Loucy (cell line): ENCODE results near the gene ZNF417.
"Not testable (repeated sequence)": the region's sequence is repeated elsewhere in the genome, so short reads cannot be mapped to it uniquely, and the experiment has no call there.

Source experiments
- H2AFZ ChIP-seq: fragments of 200-600 bp; sonication (generic); 2 replicates; pipeline ENCODE4 v1.6.0; 2016; ENCODE audit warnings: antibody characterized with exemption, mild to moderate bottlenecking, low read length, moderate library complexity
- H3F3A ChIP-seq: fragments of 200-600 bp; 2 replicates; pipeline ENCODE4 v1.6.0; 2016; ENCODE audit warnings: antibody characterized with exemption, low read depth, mild to moderate bottlenecking
- H3K27me3 ChIP-seq: fragments of 200-600 bp; sonication (generic); 2 replicates; pipeline ENCODE4 v1.6.1; 2014; ENCODE audit warnings: low read length, mild to moderate bottlenecking; ENCODE audit not compliant: insufficient read depth, poor library complexity, severe bottlenecking
- H3K36me3 ChIP-seq: fragments of 200-600 bp; sonication (generic); 2 replicates; pipeline ENCODE4 v1.6.1; 2016; ENCODE audit warnings: low read length; ENCODE audit not compliant: insufficient read depth
- H3K4me1 ChIP-seq: fragments of 200-600 bp; sonication (generic); 2 replicates; pipeline ENCODE4 v1.5.1; 2014; ENCODE audit warnings: low read length, mild to moderate bottlenecking; ENCODE audit not compliant: insufficient read depth, poor library complexity, severe bottlenecking
- H3K4me2 ChIP-seq: fragments of 200-600 bp; sonication (generic); 2 replicates; pipeline ENCODE4 v1.6.0; 2014; ENCODE audit warnings: antibody characterized with exemption, low read length, low read depth, mild to moderate bottlenecking; ENCODE audit not compliant: poor library complexity, severe bottlenecking
- H3K4me3 ChIP-seq: fragments of 200-600 bp; sonication (generic); 2 replicates; pipeline ENCODE4 v1.5.1; 2014; ENCODE audit warnings: low read length, mild to moderate bottlenecking, mixed read lengths; ENCODE audit not compliant: poor library complexity, severe bottlenecking
- H3K79me2 ChIP-seq: fragments of 200-600 bp; sonication (generic); 2 replicates; pipeline ENCODE4 v1.6.1; 2014; ENCODE audit warnings: low read length; ENCODE audit not compliant: insufficient read depth
- H3K9ac ChIP-seq: fragments of 200-600 bp; sonication (generic); 2 replicates; pipeline ENCODE4 v1.6.0; 2014; ENCODE audit warnings: mild to moderate bottlenecking, low read depth, low read length, moderate library complexity; ENCODE audit not compliant: poor library complexity, severe bottlenecking
- H3K9me2 ChIP-seq: fragments of 200-600 bp; sonication (generic); replicated peaks from 2 replicates; pipeline ENCODE4 v1.6.1; 2016; ENCODE audit warnings: low read depth, low read length, mixed read lengths
- H3K9me3 ChIP-seq: fragments of 200-600 bp; sonication (generic); 2 replicates; pipeline ENCODE4 v1.6.1; 2014; ENCODE audit warnings: mild to moderate bottlenecking, antibody characterized with exemption, low read length, low read depth; ENCODE audit not compliant: insufficient read depth
- H4K20me1 ChIP-seq: fragments of 200-600 bp; sonication (generic); 2 replicates; pipeline ENCODE4 v1.6.0; 2014; ENCODE audit warnings: antibody characterized with exemption, low read length, mild to moderate bottlenecking; ENCODE audit not compliant: insufficient read depth, poor library complexity, severe bottlenecking
- CTCF ChIP-seq: fragments of 200-600 bp; sonication (generic); conservative IDR thresholded peaks from 2 replicates; pipeline ENCODE4 v1.5.1; 2014; ENCODE audit warnings: mild to moderate bottlenecking, antibody characterized with exemption, low read length
- EZH2phosphoT487 ChIP-seq: fragments of 200-600 bp; IDR thresholded peaks from 2 replicates; pipeline ENCODE4 v1.6.1; 2018; ENCODE audit warnings: antibody characterized with exemption, mild to moderate bottlenecking, moderate library complexity, borderline replicate concordance

The ZNF417 gene

GRCh38 chr19:57886046-57886445 is 30.3 kb downstream of the ZNF417 start:
- Histone ChIP-seq H3F3A (no peaks in the 10 kb centered on the region), H3K9ac (no peak overlapping the region), H3K36me3 (no peaks in the 10 kb centered on the region), H3K27me3 (no peaks in the 10 kb centered on the region), H2AFZ (no peak overlapping the region), H3K4me2 (peak overlapping the region; percentile 91), H3K4me3 (peak overlapping the region; percentile 52), H3K9me2 (no peaks in the 10 kb centered on the region), H4K20me1 (peaks cover 14% of the 10 kb centered on the region), H3K79me2 (peaks cover 62% of the 10 kb centered on the region), H3K4me1 (peaks cover 24% of the 10 kb centered on the region), H3K9me3 (no peaks in the 10 kb centered on the region)
- TF ChIP-seq EZH2phosphoT487: no peak

- not testable (repeated sequence) for H3K79me2 ChIP-seq, H3K9ac ChIP-seq, H4K20me1 ChIP-seq, H3K27me3 ChIP-seq, H3K9me2 ChIP-seq, H3K4me1 ChIP-seq, H2AFZ ChIP-seq, H3F3A ChIP-seq, H3K4me2 ChIP-seq, H3K4me3 ChIP-seq
- Histone ChIP-seq H3K9me3 (peaks cover 18% of the 10 kb centered on the region; the same call in 1 of the 2 replicates), H3K36me3 (peaks cover 54% of the 10 kb centered on the region; the same call in 1 of the 2 replicates)
Observed at GRCh38 chr19:57873883-57874799, 42.3 kb downstream of the ZNF417 start.

- Histone ChIP-seq H3K79me2 (peaks cover under 1% of the 10 kb centered on the region; the same call in 1 of the 2 replicates), H3K9ac (no peak overlapping the region), H3F3A (no peaks in the 10 kb centered on the region), H3K4me3 (no peak overlapping the region), H2AFZ (no peak overlapping the region), H3K36me3 (peaks cover 56% of the 10 kb centered on the region; the same call in 1 of the 2 replicates), H3K9me2 (no peaks in the 10 kb centered on the region), H3K4me2 (no peak overlapping the region), H3K9me3 (peaks cover 18% of the 10 kb centered on the region; the same call in 1 of the 2 replicates), H3K27me3 (no peaks in the 10 kb centered on the region), H4K20me1 (no peaks in the 10 kb centered on the region), H3K4me1 (no peaks in the 10 kb centered on the region)
- no peak for TF ChIP-seq CTCF
- no peak for TF ChIP-seq EZH2phosphoT487
Observed at GRCh38 chr19:57872450-57872849, 43.9 kb downstream of the ZNF417 start.

GRCh38 chr19:57870225-57870624 is 46.2 kb downstream of the ZNF417 start:
- Histone ChIP-seq H3K36me3 (peaks cover 46% of the 10 kb centered on the region; the same call in 1 of the 2 replicates), H3K9me2 (no peaks in the 10 kb centered on the region)

GRCh38 chr19:57869655-57870054 is 46.7 kb downstream of the ZNF417 start:
- not testable (repeated sequence) for H3K27me3 ChIP-seq, H3K9ac ChIP-seq, H3K4me2 ChIP-seq, H3K9me2 ChIP-seq, H3K4me1 ChIP-seq, H3F3A ChIP-seq, H4K20me1 ChIP-seq, H3K4me3 ChIP-seq, H2AFZ ChIP-seq, H3K79me2 ChIP-seq
- H3K9me3 ChIP-seq: peaks cover 18% of the 10 kb centered on the region; the same call in 1 of the 2 replicates
- peaks cover 50% of the 10 kb centered on the region; the same call in 1 of the 2 replicates for H3K36me3 ChIP-seq

More at GRCh38 chr19:57870225-57870624, 46.2 kb downstream of the ZNF417 start:
- no peak overlapping the region for H3K9ac ChIP-seq
- H3K4me2 ChIP-seq: no peak overlapping the region
- no peak overlapping the region for H2AFZ ChIP-seq
- no peaks in the 10 kb centered on the region for H3F3A ChIP-seq
- H3K9me3 ChIP-seq: peaks cover 18% of the 10 kb centered on the region; the same call in 1 of the 2 replicates
- H3K27me3 ChIP-seq: no peaks in the 10 kb centered on the region
- H4K20me1 ChIP-seq: no peaks in the 10 kb centered on the region
- no peaks in the 10 kb centered on the region for H3K4me1 ChIP-seq
- no peaks in the 10 kb centered on the region; the same call in 1 of the 2 replicates for H3K79me2 ChIP-seq
- TF ChIP-seq CTCF: no peak
- TF ChIP-seq EZH2phosphoT487: no peak
- H3K4me3 ChIP-seq: no peak overlapping the region
